IPS-18c (cell line): Measurements from ENCODE around the gene DOHH.
"Not testable (repeated sequence)": the region's sequence is repeated elsewhere in the genome, so short reads cannot be mapped to it uniquely, and the experiment has no call there.

Experiments used
- H3K4me3 ChIP-seq: 2 replicates; pipeline ENCODE4 v1.7.0; 2013; ENCODE audit warnings: low read depth, mild to moderate bottlenecking, low read length, moderate library complexity; ENCODE audit not compliant: insufficient read depth
- H3K9me3 ChIP-seq: one replicate; pipeline ENCODE4 v1.6.1; 2013; ENCODE audit warnings: mild to moderate bottlenecking, low read length, moderate library complexity; ENCODE audit not compliant: control insufficient read depth, insufficient read depth

The DOHH gene

DNA sequence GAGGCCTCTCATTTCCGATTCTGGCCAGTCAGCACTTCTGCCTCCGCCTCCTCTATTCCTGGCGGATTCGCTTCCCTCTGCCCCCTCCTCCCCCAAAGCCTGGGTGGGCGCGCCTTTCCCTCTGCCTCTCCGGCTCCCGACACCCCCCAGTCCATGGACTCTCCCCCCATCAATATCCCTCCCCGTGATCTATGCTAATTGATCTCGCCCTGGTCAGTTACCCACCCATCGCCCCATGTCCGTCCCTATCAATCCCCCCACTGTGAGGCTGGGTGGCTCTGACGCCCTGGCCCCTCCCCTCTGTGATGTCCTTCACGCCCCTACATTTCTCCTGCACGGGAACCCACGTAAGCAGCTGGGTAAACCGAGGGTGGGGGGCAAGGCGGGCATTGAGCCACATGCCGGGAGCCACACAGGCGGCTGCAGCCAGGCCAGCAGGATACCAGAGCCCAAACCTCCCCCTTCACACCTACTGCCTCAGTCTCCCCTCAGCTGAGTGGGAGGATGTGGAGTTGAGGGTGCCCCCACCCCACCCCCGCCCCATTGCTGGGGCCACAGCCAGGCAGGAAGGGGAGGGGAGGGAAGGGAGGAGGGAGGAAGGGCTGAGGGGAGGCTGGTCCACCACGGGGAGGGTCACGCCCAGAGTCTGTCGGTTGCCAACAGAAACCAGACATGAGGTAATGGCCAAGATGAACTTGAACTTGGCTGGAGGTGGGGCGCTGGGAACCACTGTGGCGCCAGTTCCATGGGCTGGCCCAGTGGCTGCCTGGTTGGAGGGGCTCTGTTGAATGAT lies 41.2 kb downstream of the DOHH start:
- H3K4me3 ChIP-seq = peak overlapping the region; percentile 20

DNA sequence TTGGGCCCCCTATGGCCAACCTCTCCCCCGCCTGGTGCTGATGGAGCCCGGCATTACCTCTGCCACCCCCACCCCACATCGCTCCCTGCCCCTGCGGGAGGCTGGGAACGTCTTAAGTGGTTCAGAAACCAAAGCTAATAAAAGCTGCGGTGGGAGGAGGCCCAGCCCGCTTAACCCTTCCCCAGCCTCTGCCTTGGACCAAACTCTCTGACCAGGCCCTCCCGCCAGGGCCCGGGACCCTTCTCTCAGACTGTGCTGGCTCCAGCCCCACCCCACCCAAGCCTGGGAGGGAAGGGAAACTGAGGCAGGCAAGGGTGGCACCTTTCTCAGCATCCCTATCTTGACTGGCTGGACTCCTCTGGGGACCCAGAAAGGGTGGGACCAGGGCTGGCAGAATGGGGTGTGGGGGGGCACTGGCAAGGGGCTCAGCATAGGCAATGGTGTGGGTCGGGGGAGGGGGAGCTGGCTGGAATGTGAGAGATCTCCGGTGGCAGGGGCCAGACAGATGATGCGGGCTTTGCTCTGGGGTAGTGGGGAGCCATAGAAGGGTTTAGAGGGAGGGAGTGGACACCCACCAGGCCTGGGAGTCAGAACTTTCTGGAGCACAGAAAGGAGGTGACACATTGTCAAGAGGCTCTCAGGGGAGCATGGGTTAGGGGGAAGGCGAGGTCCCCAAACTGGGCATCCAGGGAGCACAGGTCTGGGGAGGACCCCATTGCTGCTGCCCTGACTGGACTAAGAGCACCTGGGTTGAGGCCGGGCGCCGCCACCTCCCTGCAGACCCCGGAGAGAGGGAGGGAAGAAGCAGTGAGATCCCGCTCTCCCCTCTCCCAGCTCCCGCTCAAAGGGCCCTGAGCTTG lies 42.0 kb downstream of the DOHH start:
- Histone ChIP-seq H3K4me3 (peak overlapping the region; percentile 30; the same call in 1 of the 2 replicates), H3K9me3 (no peaks in the 10 kb centered on the region)

More for the DNA sequence above, 41.2 kb downstream of the DOHH start:
- H3K9me3 ChIP-seq = no peaks in the 10 kb centered on the region

DNA sequence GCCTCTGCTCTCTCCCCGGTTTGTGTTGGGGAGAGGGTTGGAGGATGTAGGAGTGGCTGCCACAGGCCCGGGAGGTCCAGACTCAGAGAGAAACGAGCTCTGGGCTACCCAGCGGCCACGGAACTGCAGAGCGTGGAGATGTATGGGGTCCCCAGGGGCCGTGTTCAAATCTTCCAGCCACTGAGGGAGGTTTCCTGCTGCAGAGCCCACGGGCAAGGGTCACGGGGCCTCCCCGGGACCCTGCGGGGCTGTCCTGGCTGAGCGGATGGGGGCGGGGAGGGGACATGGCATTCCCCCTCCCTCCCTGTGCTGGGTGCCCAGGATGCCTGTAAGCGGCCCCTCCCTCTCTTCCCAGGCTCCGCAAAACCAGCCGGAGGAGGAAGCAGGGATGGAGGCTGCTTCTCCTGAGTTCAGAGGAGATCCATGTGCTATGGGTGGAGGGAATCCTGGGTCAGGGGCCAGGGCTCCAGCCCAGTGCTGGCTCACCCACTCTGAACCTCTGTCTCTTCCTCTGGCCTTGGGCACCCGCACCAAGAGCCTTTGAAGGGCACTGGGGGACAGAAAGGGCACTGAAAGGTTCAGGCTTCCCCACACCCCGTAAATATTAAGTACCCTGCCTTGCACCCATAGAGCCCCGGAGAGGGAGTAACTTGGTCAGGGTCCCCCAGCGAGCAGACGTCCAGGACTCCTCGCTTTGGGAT lies 42.8 kb downstream of the DOHH start:
- peak overlapping the region; percentile 9; the same call in 1 of the 2 replicates for H3K4me3 ChIP-seq

DNA sequence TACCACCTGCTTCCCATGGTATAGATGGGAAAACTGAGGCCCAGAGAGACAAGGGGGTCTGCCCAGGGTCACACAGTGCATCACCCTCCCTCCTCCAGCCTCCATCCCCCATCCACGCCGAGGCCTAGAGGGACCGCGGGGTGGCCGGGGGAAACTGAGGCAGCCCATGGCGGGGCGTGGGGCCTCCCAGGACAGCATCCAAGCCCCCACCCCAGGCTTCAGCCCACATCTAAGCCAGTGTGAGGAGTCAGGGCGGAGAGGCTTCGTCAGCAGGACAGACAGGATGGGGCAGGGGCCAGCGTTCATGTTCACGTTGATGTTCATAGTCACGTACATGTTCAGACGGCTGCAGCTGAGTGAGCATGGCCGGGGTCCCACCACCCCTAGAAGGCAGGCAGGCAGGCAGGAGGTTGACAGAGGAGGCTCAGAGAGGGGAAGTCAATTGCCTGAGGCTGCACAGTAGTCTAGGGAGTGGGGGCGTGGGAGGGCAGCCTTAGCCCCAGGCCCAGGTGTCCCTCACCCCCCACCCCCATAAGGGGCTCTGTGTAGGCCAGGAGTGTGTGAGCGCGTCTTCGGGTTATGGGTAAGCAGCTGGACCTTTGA lies 43.4 kb downstream of the DOHH start:
- H3K4me3 ChIP-seq = no peak overlapping the region
- no peaks in the 10 kb centered on the region for H3K9me3 ChIP-seq

More for the DNA sequence above, 42.8 kb downstream of the DOHH start:
- H3K9me3 ChIP-seq = no peaks in the 10 kb centered on the region

DNA sequence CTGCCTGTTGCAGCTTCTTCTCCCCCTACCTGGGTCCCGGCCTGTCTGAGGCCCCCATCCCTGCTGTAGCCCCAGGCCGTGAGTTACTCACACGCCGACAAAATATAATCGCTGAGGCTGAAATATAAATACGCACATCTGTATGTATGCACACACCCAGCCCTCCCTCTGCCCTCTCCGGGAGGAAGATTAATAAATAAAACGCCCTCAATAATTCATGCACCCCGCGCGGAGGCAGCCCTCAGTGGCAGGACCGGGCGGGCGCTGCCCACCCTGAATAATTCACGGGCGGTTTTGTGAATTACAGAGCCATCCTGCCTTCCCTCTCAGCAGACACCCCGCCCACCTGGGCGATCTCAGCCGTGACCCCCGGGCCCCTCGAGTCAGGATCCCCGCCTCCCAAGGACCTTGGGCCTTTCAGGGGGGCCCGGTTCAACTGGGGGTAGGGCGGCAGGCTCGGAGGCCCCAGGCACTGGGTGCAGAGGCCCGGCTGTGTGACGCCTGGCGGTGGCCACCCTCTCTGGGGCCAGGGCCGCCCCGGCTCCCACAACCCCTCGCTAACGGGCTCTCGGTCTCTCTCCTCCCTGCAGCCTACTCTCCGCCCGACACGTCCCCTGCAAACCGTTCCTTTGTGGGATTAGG lies 44.4 kb downstream of the DOHH start:
- Histone ChIP-seq H3K4me3 (no peak overlapping the region), H3K9me3 (no peaks in the 10 kb centered on the region)

DNA sequence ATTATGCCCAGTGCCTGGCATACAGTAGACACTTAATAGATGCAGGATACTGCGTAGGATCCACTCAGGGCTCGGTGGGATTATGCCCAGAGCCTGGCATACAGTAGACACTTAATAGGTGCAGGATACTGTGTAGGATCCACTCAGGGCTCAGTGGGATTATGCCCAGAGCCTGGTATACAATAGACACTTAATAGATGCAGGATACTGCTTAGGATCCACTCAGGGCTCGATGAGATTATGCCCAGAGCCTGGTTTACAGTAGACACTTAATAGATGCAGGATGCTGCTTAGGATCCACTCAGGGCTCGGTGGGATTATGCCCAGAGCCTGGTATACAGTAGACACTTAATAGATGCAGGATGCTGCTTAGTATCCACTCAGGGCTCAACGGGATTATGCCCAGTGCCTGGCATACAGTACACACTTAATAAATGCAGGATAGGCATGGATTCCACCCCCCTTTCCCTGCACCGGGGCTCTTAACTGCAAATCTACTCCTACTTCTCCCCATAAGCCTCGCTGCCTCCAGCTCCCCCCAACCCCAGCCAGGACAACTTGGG lies 45.0 kb downstream of the DOHH start:
- Histone ChIP-seq H3K9me3 (no peaks in the 10 kb centered on the region), H3K4me3 (no peak overlapping the region)

DNA sequence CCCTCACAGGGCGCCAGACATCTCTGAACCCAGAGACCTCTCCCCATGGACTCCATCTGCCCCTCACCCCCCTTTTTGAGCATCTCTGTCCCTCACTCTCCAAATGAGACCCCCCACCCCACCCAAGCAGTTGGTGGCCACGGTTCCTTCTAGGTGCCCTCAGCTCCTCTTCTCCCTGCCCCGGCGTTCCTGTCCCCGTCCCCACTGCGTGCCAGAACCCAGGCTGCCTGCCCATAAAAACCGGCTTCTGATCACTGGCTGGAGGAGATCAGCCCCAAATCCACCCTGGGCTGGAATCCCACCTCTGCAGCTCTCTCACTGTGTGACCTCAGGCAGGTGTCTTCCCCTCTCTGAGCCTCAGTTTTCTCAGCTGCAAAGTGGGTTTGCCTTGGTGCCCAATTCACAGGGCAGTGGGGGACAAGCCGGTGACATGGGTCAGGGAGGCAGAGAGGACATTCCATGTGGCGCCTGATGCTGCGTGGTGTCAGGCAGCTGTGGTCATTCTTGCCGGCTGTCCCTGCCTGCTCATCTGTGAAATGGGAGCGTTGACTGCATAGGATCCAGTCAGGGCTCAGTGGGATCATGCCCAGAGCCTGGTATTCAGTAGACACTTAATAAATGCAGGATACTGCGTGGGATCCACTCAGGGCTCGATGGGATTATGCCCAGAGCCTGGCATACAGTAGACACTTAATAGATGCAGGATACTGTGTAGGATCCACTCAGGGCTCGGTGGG lies 45.6 kb downstream of the DOHH start:
- no peaks in the 10 kb centered on the region for H3K9me3 ChIP-seq
- H3K4me3 ChIP-seq = no peak overlapping the region

DNA sequence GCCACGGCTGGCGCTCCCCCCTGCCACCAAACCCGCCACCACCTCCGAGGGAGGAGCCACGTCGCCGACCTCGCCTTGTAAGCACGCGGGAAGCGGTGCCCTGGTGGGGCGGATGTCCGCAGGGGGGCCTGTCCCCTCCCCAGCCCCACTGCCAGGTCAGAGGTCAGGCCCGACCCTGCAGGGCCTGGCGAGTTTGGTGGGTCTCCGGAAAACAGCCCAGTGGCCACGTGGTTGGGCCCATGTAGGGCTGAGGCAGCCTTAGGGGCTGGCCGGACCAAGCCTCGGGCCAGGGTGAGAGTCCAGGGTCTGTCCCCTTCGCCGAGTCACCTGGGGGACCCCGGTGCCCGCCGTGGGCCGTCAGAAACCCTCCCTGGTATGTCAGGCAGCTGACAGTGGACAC lies 46.6 kb downstream of the DOHH start:
- no peaks in the 10 kb centered on the region for H3K9me3 ChIP-seq
- no peak overlapping the region for H3K4me3 ChIP-seq

DNA sequence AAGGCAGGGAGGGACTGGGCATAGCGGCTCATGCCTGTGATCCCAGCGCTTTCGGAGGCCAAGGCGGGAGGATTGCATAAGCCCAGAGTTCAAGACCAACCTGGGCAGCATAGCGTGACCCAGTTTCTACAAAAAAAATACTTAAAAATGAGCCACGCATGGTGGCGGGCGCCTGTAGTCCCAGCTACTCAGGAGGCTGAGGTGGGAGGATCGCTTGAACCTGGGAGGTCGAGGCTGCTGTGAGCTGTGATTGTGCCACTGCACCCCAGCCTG lies 47.6 kb downstream of the DOHH start:
- H3K4me3 ChIP-seq, H3K9me3 ChIP-seq: not testable (repeated sequence)

DNA sequence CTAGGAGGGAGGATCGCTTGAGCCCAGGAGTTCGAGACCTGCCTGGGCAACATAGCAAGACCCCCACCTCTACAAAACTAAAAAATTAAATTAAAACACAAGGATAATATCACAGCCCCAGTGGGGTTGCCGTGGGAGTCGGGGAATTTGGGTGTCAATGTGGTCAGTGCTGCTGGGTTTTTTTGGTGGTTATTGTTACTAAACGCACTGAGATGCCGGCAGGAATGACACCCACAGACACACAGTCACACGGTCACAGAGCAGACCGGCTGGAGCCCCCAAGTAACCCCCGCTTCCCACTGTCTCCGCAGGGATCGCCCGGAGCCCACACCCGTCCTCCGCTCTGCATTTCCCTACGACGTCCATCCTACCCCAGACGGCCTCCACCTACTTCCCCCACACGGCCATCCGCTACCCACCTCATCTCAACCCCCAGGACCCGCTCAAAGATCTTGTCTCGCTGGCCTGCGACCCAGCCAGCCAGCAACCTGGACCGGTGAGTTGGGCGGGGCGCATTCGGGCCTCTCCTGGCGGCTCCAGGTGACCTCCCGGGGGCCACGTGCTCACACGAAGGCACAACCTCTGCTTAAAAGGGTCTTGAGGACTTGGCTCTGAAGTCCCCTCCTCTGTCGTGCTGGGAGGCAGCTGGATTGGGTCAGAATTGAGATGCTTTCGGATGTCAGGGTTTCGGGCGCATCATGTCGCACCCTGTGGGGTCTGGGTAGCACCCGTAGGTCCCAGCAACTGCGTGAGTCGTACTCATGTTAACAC lies 48.1 kb downstream of the DOHH start:
- Histone ChIP-seq H3K4me3 (no peak overlapping the region), H3K9me3 (no peaks in the 10 kb centered on the region)

DNA sequence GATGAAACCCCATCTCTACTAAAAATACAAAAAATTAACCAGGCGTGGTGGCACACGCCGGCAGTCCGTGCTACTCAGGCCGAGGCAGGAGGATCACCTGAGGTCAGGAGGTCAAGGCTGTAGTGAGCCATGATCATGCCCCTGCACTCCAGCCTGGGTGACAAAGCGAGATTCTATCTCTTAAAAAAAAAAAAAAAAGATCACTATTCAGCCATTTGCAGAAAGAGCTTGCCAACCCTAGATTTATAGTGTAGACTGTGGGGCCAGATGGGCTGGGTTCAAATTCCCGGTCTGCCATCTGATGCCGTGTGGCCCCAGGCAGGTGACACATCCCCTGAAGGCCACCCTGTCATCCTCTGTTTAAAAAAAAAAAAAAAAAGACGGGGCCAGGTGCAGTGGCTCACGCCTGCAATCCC lies 49.0 kb downstream of the DOHH start:
- no peak overlapping the region for H3K4me3 ChIP-seq
- no peaks in the 10 kb centered on the region for H3K9me3 ChIP-seq

DNA sequence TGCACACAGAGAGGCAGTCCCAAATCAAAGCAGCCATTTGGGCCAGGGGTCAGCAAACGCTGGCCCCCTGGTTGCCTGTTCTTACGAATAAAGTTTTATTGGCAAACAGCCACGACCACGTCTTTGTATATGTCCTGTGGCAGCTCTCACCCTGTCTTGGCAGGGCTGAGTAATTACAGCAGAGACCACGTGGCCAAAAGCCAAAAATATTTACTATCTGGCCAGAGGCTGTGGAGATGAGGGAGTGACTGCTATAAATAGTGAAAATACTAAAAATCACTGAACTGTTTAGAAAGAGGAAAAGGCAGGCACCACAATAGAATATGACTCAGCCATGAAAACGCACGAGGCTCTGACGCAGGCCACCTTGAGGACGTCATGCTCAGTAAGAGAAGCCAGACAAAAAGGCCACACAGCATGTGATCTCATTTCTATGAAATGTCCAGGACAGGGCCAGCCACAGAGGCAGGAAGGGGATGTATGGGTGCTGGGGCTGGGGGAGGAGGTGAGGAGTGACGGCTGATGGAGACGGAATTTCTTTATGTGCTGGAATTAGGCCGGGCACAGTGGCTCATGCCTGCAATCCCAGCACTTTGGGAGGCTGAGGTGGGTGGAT lies 49.6 kb downstream of the DOHH start:
- H3K4me3 ChIP-seq = no peak overlapping the region
- H3K9me3 ChIP-seq = no peaks in the 10 kb centered on the region

DNA sequence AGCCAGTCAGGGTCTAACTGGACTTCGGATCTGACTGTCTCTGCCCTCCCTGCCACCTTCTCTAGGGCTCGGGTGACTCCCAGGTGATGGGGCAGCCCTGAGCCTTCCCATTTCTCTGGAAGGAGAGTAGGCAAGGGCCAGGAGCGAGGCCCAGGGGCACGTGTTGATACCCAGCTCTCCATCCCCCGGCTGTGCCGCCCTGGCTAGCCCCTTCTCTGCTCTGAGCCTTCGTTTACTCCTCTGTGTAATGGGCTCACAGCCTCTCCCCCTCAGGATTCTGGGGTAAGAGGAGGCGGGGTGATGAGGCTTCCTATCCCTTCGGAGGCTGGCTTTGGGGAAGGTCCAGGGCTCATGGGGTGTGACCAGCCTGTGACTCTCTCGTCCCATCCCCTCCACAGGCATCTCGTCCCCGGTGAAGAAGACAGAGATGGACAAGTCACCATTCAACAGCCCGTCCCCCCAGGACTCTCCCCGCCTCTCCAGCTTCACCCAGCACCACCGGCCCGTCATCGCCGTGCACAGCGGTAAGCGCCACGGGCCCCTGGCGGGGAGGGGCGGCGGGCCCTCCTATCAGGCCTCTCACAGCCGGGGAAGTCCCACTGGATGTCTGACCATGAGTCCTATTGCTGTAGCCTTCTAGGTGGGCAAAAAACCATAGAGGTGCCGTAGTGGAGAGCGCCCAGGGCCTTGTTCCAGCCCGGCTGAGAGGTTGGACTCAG lies 51.7 kb downstream of the DOHH start:
- H3K9me3 ChIP-seq = no peaks in the 10 kb centered on the region
- H3K4me3 ChIP-seq = no peak overlapping the region

DNA sequence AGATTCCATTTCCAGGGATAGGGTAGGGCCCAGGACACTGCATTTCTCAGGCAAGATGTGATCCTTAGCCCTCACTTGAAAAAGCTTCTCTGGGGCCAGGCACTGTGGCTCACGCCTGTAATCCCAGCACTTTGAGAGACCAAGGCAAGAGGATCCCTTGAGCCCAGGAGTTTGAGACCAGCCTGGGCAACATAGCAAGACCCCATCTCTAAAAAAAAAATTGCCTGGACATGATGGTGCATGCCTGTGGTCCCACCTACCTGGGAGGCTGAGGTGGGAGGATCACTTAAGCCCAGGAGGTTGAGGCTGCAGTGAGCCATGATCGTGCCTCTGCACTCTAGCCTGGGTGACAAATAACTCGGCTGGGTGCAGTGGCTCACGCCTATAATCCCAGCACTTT lies 53.8 kb downstream of the DOHH start:
- H3K9me3 ChIP-seq = not testable (repeated sequence)

More for the DNA sequence above, 53.8 kb downstream of the DOHH start:
- H3K4me3 ChIP-seq = not testable (repeated sequence)
